ENCODE results near the gene TPRKB.
"Not testable (repeated sequence)": the region's sequence is repeated elsewhere in the genome, so short reads cannot be mapped to it uniquely, and the experiment has no call there.

The TPRKB gene

GRCh38 chr2:73736855-73737779 lies at the start of gene TPRKB:
TPRKB (minus strand) TSS chr2:73737345; CDS start chr2:73734569, 2,776 bp downstream.
- no peak for FAIRE-seq

- FAIRE-seq = not testable (repeated sequence)
These were observed 46.7 kb upstream of the TPRKB start, which contains the start of gene C2orf78 for GRCh38 chr2:73783883-73784282. C2orf78 (plus strand) TSS chr2:73784183; CDS start chr2:73784310, 127 bp downstream.

- FAIRE-seq = not testable (repeated sequence)
These were observed 46.3 kb upstream of the TPRKB start for GRCh38 chr2:73783402-73783801.

- FAIRE-seq = no peak
These were observed 43.1 kb upstream of the TPRKB start for GRCh38 chr2:73780237-73780582.

GRCh38 chr2:73779467-73780236 lies 42.5 kb upstream of the TPRKB start, which contains the start of gene DUSP11:
DUSP11 (minus strand) TSS chr2:73780103; CDS start chr2:73779974, 129 bp downstream.
- FAIRE-seq = no peak

- not testable (repeated sequence) for FAIRE-seq
These were observed 41.8 kb upstream of the TPRKB start for GRCh38 chr2:73778867-73779466.

GRCh38 chr2:73776869-73777519 lies 39.8 kb upstream of the TPRKB start:
- no peak for FAIRE-seq

GRCh38 chr2:73776381-73776780 lies 39.2 kb upstream of the TPRKB start:
- FAIRE-seq = no peak

GRCh38 chr2:73772819-73773218 lies 35.7 kb upstream of the TPRKB start:
- no peak for FAIRE-seq

- FAIRE-seq = no peak
These were observed 33.6 kb upstream of the TPRKB start for GRCh38 chr2:73770725-73771124.

- no peak for FAIRE-seq
These were observed 29.8 kb upstream of the TPRKB start for GRCh38 chr2:73766994-73767393.

- FAIRE-seq = no peak
These were observed 29.2 kb upstream of the TPRKB start for GRCh38 chr2:73766349-73766748.

GRCh38 chr2:73764945-73765344 lies 27.8 kb upstream of the TPRKB start:
- no peak for FAIRE-seq

GRCh38 chr2:73762571-73762970 lies 25.4 kb upstream of the TPRKB start:
- FAIRE-seq = no peak

- no peak for FAIRE-seq
These were observed 22.8 kb upstream of the TPRKB start for GRCh38 chr2:73759904-73760303.

- FAIRE-seq = no peak
These were observed 22.2 kb upstream of the TPRKB start for GRCh38 chr2:73759285-73759764.

GRCh38 chr2:73754332-73754731 lies 17.2 kb upstream of the TPRKB start:
- FAIRE-seq = not testable (repeated sequence)

GRCh38 chr2:73749314-73749713 lies 12.2 kb upstream of the TPRKB start:
- FAIRE-seq = no peak

GRCh38 chr2:73746877-73747208 lies 9.7 kb upstream of the TPRKB start:
- FAIRE-seq = no peak

GRCh38 chr2:73746015-73746876 lies 9.1 kb upstream of the TPRKB start:
- no peak for FAIRE-seq

GRCh38 chr2:73740767-73741166 lies 3.6 kb upstream of the TPRKB start:
- FAIRE-seq = no peak

GRCh38 chr2:73739101-73739500 lies 2.0 kb upstream of the TPRKB start:
- FAIRE-seq = no peak

All from colon (tissue), 2 donors.